Mesenchymal stem cell (in vitro differentiated cells and primary cell): Measurements from ENCODE around the gene DIAPH2.
A peak's percentile ranks its signal among the peaks of the same experiment; 100 is the strongest.

ENCODE experiments used
- DNase-seq: peaks from one replicate; pipeline ENCODE4 v3.0.0-alpha.2; 2013
- H2AFZ ChIP-seq: one replicate; pipeline ENCODE4 v1.6.1; 2013; ENCODE audit warnings: low read depth, mild to moderate bottlenecking, control low read depth, inconsistent platforms, low read length, moderate library complexity
- H2AK5ac ChIP-seq: 2 replicates; pipeline ENCODE4 v1.6.1; 2013; ENCODE audit warnings: low read length, moderate library complexity, mild to moderate bottlenecking, inconsistent platforms; ENCODE audit not compliant: severe bottlenecking
- H2BK120ac ChIP-seq: one replicate; pipeline ENCODE4 v1.6.1; 2013; ENCODE audit warnings: low read depth, mild to moderate bottlenecking, inconsistent platforms, low read length, moderate library complexity
- H2BK12ac ChIP-seq, 2 experiments: one replicate each; pipeline ENCODE4 v1.6.1; 2013; ENCODE audit warnings: inconsistent platforms in 2 of 2, low read length in 2 of 2, mild to moderate bottlenecking in 2 of 2, moderate library complexity in 2 of 2, control low read depth in 1 of 2
- H2BK15ac ChIP-seq: one replicate; pipeline ENCODE4 v1.6.1; 2013; ENCODE audit warnings: mild to moderate bottlenecking, low read depth, inconsistent platforms; ENCODE audit not compliant: poor library complexity, severe bottlenecking
- H2BK5ac ChIP-seq: 2 replicates; pipeline ENCODE4 v1.6.1; 2013; ENCODE audit warnings: low read depth, mild to moderate bottlenecking, low read length, control low read depth, inconsistent platforms; ENCODE audit not compliant: poor library complexity, severe bottlenecking
- H3K14ac ChIP-seq, 2 experiments: one replicate each; pipeline ENCODE4 v1.6.1; 2013; ENCODE audit warnings: inconsistent platforms in 2 of 2, low read length in 2 of 2, control low read depth in 1 of 2, mild to moderate bottlenecking in 1 of 2, moderate library complexity in 1 of 2
- H3K18ac ChIP-seq, 2 experiments: one replicate each; pipeline ENCODE4 v1.6.1; 2013; ENCODE audit warnings: inconsistent platforms in 2 of 2, low read length in 2 of 2, control low read depth in 1 of 2, low read depth in 1 of 2, mild to moderate bottlenecking in 1 of 2
- H3K23ac ChIP-seq, 2 experiments: one replicate each; pipeline ENCODE4 v1.6.1; 2013; ENCODE audit warnings: inconsistent platforms in 2 of 2, low read length in 2 of 2, mild to moderate bottlenecking in 2 of 2, moderate library complexity in 2 of 2, control low read depth in 1 of 2
- H3K27ac ChIP-seq: 2 replicates; pipeline ENCODE4 v1.5.1; 2013; ENCODE audit warnings: mild to moderate bottlenecking, moderate library complexity, low read length, control low read depth, inconsistent platforms; ENCODE audit not compliant: poor library complexity, severe bottlenecking
- H3K27me3 ChIP-seq, 2 experiments: 2 replicates each; pipeline versions ENCODE4 v1.6.1 to v1.7.0; 2013; ENCODE audit warnings: low read length in 2 of 2, mild to moderate bottlenecking in 2 of 2, moderate library complexity in 2 of 2, control low read depth in 1 of 2, inconsistent platforms in 1 of 2; ENCODE audit not compliant: control insufficient read depth in 1 of 2, insufficient read depth in 1 of 2
- H3K36me3 ChIP-seq, 2 experiments: 2 replicates each; pipeline versions ENCODE4 v1.6.1 to v1.7.0; 2013; ENCODE audit warnings: low read length in 2 of 2, control low read depth in 1 of 2, inconsistent platforms in 1 of 2, low read depth in 1 of 2, mild to moderate bottlenecking in 1 of 2; ENCODE audit not compliant: insufficient read depth in 2 of 2, control insufficient read depth in 1 of 2
- H3K4ac ChIP-seq, 2 experiments: one replicate each; pipeline ENCODE4 v1.6.1; 2013; ENCODE audit warnings: inconsistent platforms in 2 of 2, low read length in 2 of 2, mild to moderate bottlenecking in 2 of 2, moderate library complexity in 2 of 2, control low read depth in 1 of 2, low read depth in 1 of 2
- H3K4me1 ChIP-seq: 2 replicates; pipeline ENCODE4 v1.6.1; 2013; ENCODE audit warnings: low read depth, low read length, control low read depth; ENCODE audit not compliant: control insufficient read depth, insufficient read depth
- H3K4me2 ChIP-seq: 2 replicates; pipeline ENCODE4 v1.6.1; 2013; ENCODE audit warnings: low read length, mild to moderate bottlenecking, inconsistent platforms; ENCODE audit not compliant: poor library complexity, severe bottlenecking
- H3K4me3 ChIP-seq, 2 experiments: 2 replicates each; pipeline versions ENCODE4 v1.5.1 to v1.7.0; 2013; ENCODE audit warnings: low read length in 2 of 2, mild to moderate bottlenecking in 2 of 2, control low read depth in 1 of 2, low read depth in 1 of 2; ENCODE audit not compliant: insufficient read depth in 1 of 2
- H3K79me1 ChIP-seq: replicated peaks from 2 replicates; pipeline ENCODE4 v1.6.1; 2013; ENCODE audit warnings: mild to moderate bottlenecking, control low read depth, low read length, inconsistent platforms; ENCODE audit not compliant: poor library complexity, severe bottlenecking
- H3K9ac ChIP-seq: 2 replicates; pipeline ENCODE4 v1.7.0; 2013; ENCODE audit warnings: mild to moderate bottlenecking, low read length, moderate library complexity
- H3K9me3 ChIP-seq: 2 replicates; pipeline ENCODE4 v1.7.0; 2013; ENCODE audit warnings: mild to moderate bottlenecking, low read length; ENCODE audit not compliant: control insufficient read depth
- H4K8ac ChIP-seq: one replicate; pipeline ENCODE4 v1.6.1; 2013; ENCODE audit warnings: inconsistent platforms, mild to moderate bottlenecking, low read length, moderate library complexity
- H4K91ac ChIP-seq: one replicate; pipeline ENCODE4 v1.6.1; 2013; ENCODE audit warnings: mild to moderate bottlenecking, low read length, inconsistent platforms
- WGBS: methylation state at CpG from one replicate; pipeline ENCODE4 v1.1.7; 2013; ENCODE audit warnings: mixed read lengths; 5-methylcytosine and 5-hydroxymethylcytosine counted together

DIAPH2 gene

DNA sequence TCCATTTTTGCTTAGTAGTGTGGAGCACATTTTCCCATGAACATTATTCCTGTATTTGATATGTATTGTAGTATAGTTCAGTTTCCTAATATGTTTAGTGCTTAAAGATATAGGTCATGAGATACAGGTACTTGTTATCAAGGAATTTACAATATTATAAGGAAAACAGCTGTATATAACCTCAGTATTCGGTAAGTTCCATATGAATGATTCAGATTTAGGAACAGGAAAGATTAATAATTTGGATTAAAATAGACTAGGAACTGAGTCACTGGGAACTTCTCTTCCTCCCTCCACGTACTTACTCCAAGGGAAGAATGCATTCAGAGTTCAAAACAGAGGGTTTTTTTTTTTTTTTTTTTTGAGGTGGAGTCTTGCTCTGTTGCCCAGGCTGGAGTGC, 20.0 kb downstream of the DIAPH2 start:
- Histone ChIP-seq H3K4me2 (no peak overlapping the region), H2BK12ac (no peak overlapping the region), H4K91ac (no peak overlapping the region), H2BK120ac (no peak overlapping the region), H2BK15ac (no peak overlapping the region), H3K4ac (no peak overlapping the region), H3K9me3 (no peaks in the 10 kb centered on the region), H3K23ac (no peak overlapping the region), H3K36me3 (no peaks in the 10 kb centered on the region), H3K27me3 (no peaks in the 10 kb centered on the region), H3K4me3 (no peak overlapping the region), H3K14ac (no peak overlapping the region), H3K18ac (no peak overlapping the region), H2AK5ac (no peak overlapping the region), H4K8ac (no peak overlapping the region), H2AFZ (no peak overlapping the region), H3K27ac (no peak overlapping the region), H3K79me1 (peaks cover 6% of the 10 kb centered on the region), H3K9ac (no peak overlapping the region), H3K4me1 (peaks cover 2% of the 10 kb centered on the region), H2BK5ac (no peak overlapping the region)
- DNase-seq = no peak
- no CpG with 5 or more reads among the region's 2 CpGs for WGBS

GRCh38 chrX:96705905-96706304, 21.3 kb downstream of the DIAPH2 start:
- DNase-seq = no peak
- peaks cover 2% of the 10 kb centered on the region for H3K4me1 ChIP-seq
- no peaks in the 10 kb centered on the region for H3K27me3 ChIP-seq
- H3K14ac ChIP-seq = no peak overlapping the region
- H4K8ac ChIP-seq = no peak overlapping the region
- no peak overlapping the region for H2BK5ac ChIP-seq
- H2AK5ac ChIP-seq = no peak overlapping the region
- H3K18ac ChIP-seq = no peak overlapping the region
- no peak overlapping the region for H2BK120ac ChIP-seq
- H3K4me3 ChIP-seq = no peak overlapping the region
- H2AFZ ChIP-seq = no peak overlapping the region
- no peak overlapping the region for H3K4me2 ChIP-seq
- H3K79me1 ChIP-seq = peaks cover 3% of the 10 kb centered on the region
- no peak overlapping the region for H3K4ac ChIP-seq
- no peaks in the 10 kb centered on the region for H3K9me3 ChIP-seq
- no peak overlapping the region for H3K9ac ChIP-seq
- no peak overlapping the region for H2BK12ac ChIP-seq
- no peak overlapping the region for H2BK15ac ChIP-seq
- H4K91ac ChIP-seq = no peak overlapping the region
- H3K23ac ChIP-seq = no peak overlapping the region
- H3K36me3 ChIP-seq = no peaks in the 10 kb centered on the region
- H3K27ac ChIP-seq = no peak overlapping the region

DNA sequence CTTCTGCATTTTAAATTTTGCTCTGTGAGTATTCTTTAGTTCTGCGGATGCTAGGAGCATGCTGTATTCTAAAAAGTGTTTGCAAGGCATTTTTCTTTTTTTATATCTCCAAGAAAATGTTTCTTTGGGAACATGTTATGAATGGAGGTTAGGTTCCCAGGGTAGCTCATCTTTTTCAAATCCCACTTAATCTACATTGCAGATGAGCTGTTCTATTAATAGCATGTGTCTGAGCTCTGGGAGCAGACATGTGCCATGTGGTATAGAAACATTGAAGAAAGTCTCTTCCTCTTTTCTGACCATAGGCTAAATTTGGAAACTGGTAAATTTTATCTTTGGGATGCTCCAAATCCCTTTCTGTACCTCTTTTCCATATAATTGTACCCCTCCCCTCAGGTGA, 23.2 kb downstream of the DIAPH2 start:
- Histone ChIP-seq H2AK5ac (no peak overlapping the region), H2BK15ac (no peak overlapping the region), H3K27me3 (no peaks in the 10 kb centered on the region), H3K14ac (no peak overlapping the region), H3K4me3 (no peak overlapping the region), H3K23ac (no peak overlapping the region), H2AFZ (no peak overlapping the region), H3K36me3 (no peaks in the 10 kb centered on the region), H4K8ac (no peak overlapping the region), H3K4me2 (no peak overlapping the region), H3K4ac (no peak overlapping the region), H3K9me3 (no peaks in the 10 kb centered on the region), H4K91ac (no peak overlapping the region), H3K79me1 (peaks cover 3% of the 10 kb centered on the region), H3K9ac (no peak overlapping the region), H3K4me1 (peaks cover 2% of the 10 kb centered on the region), H2BK5ac (no peak overlapping the region), H2BK12ac (no peak overlapping the region), H3K27ac (no peak overlapping the region), H3K18ac (no peak overlapping the region), H2BK120ac (no peak overlapping the region)
- no CpG with 5 or more reads among the region's 1 CpG for WGBS
- DNase-seq = peak; percentile 16

- Histone ChIP-seq H3K36me3 (no peaks in the 10 kb centered on the region), H2BK5ac (no peak overlapping the region), H3K27ac (no peak overlapping the region), H2BK120ac (no peak overlapping the region), H3K4me2 (no peak overlapping the region), H3K4me3 (no peak overlapping the region), H3K9ac (no peak overlapping the region), H3K14ac (no peak overlapping the region), H4K8ac (no peak overlapping the region), H2BK15ac (no peak overlapping the region), H3K4ac (no peak overlapping the region), H3K79me1 (peaks cover 3% of the 10 kb centered on the region), H3K23ac (no peak overlapping the region), H4K91ac (no peak overlapping the region), H3K9me3 (no peaks in the 10 kb centered on the region), H3K4me1 (no peaks in the 10 kb centered on the region), H3K18ac (no peak overlapping the region), H3K27me3 (no peaks in the 10 kb centered on the region), H2BK12ac (no peak overlapping the region), H2AK5ac (no peak overlapping the region), H2AFZ (no peak overlapping the region)
- no CpG with 5 or more reads among the region's 2 CpGs for WGBS
- DNase-seq = no peak
These were observed 25.4 kb downstream of the DIAPH2 start for GRCh38 chrX:96710031-96710430.
